ENCODE data around the gene IFNL1.

The IFNL1 gene

GRCh38 chr19:39318690-39319089 is 22.5 kb downstream of the IFNL1 start:
- TF ChIP-seq, protein P1, sequence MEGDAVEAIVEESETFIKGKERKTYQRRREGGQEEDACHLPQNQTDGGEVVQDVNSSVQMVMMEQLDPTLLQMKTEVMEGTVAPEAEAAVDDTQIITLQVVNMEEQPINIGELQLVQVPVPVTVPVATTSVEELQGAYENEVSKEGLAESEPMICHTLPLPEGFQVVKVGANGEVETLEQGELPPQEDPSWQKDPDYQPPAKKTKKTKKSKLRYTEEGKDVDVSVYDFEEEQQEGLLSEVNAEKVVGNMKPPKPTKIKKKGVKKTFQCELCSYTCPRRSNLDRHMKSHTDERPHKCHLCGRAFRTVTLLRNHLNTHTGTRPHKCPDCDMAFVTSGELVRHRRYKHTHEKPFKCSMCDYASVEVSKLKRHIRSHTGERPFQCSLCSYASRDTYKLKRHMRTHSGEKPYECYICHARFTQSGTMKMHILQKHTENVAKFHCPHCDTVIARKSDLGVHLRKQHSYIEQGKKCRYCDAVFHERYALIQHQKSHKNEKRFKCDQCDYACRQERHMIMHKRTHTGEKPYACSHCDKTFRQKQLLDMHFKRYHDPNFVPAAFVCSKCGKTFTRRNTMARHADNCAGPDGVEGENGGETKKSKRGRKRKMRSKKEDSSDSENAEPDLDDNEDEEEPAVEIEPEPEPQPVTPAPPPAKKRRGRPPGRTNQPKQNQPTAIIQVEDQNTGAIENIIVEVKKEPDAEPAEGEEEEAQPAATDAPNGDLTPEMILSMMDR (IDR thresholded peaks at IDR 0.05): no peak

DNA sequence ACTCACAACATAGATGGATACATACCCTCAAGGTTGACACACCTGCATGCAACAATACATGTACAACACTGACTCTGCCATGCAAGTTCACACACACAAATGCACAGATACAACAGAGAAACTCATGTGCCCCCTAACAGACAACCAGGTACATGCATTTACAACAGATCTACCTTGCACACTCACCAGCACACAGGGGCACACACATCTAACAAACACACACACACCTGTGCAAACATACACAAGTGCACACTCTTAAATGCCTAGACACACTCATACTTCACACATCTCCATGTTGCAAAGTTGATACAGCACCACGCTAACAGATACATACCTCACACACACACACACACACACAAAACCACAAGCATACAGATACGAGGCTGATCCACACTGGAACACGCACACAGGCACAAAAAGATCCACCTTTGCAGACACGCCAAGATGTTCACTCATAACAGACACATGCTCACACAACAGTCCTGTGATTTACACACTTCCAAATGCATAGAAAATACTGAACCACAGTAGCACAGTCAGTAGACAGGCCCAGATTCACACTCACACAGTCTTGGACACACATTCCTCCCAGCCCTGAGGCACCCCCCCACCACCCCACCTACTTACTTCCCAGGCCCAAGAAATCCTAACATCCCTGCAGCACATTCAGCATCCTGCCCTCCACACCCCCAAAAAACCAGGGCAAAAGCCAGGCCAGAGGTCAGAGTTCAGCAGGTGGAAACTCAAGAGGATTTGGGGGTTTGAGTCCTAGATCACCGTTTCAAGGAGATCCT is 23.1 kb downstream of the IFNL1 start:
- TF ChIP-seq, protein P1 (IDR thresholded peaks at IDR 0.05): no peak

DNA sequence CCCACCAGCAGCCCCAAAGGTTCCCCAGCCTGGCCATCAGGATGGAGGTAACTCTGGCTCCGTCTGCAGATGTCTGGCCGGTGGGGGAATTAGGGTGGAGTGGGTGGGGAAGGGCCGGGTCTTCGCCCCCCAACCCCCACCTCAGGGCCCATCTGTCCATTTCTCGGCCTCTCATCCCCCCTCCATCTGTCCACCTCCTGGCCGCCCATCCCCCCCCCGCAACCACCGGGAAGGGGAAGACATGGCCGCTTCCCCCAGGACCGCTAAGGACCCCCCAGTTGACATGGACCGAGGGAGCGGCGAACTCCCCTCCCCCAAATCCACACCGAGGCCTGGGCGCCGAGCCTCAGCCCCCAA is 23.7 kb downstream of the IFNL1 start:
- TF ChIP-seq, protein P1 (IDR thresholded peaks at IDR 0.05): no peak

DNA sequence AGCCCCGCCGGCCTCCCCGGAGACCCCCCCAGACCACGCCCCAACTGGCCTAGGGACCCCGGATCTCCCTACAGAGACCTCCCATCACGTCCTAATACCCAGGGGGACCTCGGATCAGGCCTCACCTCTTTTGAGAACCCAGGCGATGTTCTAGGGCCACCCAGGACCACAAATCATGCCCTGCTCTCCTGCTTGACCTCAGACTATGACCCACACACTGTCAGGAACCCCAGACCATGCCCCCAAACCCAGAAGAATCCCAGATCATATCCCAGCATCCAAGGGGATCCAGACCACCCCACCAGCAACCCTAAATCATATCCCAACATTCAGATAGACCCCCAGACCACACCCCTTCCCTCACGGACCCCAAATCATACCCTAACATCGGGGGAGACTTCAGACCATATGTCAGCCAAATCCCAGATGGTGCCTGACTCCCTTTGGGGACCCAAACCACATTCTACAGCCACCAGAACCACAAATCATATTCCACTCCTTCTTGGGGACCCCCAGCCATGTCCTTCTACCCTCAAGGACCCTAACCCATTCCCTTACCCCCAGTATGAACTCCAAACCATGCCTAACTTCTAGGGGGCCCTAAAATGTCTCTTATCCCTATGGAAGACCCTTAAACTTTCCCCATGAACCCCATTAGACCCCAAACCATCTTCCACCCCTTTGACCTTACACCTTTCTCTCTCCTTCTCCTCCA is 25.1 kb downstream of the IFNL1 start:
- TF ChIP-seq, protein P1 (IDR thresholded peaks at IDR 0.05): no peak

DNA sequence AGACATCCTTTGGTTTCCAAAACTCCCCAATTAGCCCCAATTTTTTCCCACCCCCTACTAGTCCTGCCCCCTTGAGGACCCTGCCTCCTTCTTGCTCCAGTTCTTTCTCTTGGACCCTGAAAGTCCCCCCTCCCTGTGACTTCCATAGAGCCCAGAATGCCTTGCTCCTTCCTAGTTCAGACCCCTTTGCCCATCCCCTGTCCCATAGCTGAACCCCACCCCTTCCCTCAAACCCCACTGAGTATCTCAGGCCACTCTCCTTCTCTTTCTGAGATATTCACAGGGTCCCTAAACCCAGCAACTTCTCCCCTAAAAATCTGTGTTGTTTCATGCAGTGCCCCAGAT is 25.6 kb downstream of the IFNL1 start:
- TF ChIP-seq, protein P1 (IDR thresholded peaks at IDR 0.05): no peak

GRCh38 chr19:39324242-39324842 is 28.1 kb downstream of the IFNL1 start:
- TF ChIP-seq, protein P1 (IDR thresholded peaks at IDR 0.05): no peak

DNA sequence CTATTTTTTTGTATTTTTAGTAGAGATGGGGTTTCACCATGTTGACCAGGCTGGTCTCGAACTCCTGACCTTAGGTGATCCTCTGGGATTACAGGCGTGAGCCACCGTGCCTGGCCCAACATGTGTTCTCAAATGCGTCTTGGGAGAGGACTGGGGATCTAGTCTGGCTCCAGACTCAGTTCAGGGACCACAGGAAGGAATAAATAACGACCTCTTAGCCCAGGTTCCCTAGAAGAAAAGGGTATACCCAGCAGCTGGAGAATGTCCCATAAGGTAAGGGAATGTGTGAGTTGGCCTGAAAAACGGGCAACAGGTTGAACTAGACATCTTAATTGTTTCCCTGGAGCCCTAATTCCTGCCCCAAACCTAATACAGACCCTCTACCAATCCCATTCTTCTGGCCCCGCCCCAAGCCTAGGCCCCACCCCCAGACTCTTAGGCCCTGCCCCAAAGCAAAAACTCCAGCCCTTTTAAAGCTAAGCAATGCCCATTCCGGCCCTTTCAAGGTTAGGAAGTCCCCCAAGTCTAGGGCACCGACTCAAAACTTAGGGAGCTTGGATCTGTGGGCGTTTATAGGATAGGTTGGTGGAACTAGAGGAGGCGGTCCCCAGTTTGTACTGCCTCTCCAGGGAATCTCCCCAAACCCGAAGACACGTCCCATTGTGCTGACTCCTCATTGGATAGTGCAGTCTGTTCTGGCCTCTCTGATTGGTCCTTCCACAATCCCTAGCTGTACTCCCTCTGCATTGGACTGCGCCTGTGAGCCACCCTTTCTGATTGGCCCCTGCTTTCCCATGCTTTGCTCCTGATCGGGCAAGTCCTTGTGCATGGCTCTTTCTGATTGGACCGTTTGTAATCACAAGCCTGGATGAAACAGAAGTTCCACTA is 29.8 kb downstream of the IFNL1 start:
- TF ChIP-seq, protein P1 (IDR thresholded peaks at IDR 0.05): no peak

All from LNCAP (cell line).